IPS-NIHi7 (cell line): ENCODE measurements around the gene SFXN2.
"Not testable (repeated sequence)": the region's sequence is repeated elsewhere in the genome, so short reads cannot be mapped to it uniquely, and the experiment has no call there.

Source experiments
- DNase-seq: peaks from one replicate; pipeline ENCODE4 v3.0.0; 2012; ENCODE audit warnings: mixed read lengths; ENCODE audit errors: extremely low spot score

Gene SFXN2

DNA sequence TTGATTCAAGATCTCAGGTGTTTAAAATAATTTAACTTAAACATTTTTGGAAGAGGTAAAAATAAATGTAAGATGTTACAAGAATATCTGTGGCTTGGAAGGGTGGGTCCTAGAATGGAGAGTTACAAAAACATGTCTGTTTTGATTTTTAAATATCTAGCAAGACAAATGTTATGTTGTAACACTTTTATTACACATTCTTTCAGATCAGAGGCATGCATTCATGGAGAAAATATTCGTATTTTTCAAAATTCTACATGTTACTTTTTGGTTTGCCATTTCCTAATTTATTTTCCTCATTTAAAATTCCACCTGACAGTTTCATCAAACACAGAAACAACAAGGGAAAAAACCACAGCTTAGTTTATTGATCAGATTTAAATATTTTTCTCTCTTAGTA is 39.3 kb downstream of the SFXN2 start:
- no peak for DNase-seq

DNA sequence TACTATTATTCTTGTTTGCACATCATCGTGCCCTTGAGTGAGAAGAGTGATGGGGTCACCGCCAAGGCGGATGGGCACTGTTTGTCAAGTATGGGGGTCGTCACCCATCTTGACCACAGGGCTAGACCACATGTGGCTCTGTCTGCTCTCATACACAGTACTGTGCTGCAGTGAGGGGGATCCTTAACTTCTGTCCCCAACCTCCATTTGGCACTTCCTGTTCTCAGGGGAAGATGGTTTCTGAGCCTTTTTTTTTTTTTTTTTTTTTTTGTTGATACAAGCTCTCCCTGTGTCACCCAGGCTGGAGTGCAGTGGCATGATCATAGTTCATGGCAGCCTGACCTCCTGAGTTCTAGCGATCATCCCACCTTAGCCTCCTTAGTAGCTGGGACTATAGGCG is 42.9 kb downstream of the SFXN2 start:
- no peak for DNase-seq

DNA sequence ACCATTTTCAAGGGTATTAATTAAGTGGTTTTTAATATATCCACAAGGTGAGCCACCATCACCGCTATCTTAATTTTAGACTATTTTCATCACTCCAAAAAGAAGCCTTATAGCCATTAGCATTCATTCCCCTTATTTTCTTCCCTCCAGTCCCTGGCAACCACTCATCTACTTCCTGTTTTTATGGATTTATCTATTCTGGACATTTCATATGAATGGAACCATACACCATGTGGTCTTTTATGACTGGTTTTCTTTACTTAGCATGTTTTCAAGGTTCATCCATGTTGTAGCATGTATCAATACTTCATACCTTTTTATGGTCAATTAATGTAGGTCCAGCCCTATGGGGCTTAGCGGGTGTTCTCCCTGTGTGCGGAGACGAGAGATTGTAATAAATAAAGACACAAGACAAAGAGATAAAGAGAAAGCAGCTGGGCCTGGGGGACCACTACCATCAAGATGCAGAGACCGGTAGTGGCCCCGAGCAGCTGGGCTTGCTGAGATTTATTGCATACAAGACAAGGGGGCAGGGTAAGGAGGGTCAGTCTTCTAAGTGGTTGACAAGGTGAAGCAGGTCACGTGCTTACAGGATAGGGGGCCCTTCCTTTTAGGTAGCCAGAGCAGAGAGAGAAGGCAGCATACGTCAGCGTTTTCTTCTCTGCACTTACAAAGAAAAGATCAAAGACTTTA is 44.0 kb downstream of the SFXN2 start:
- DNase-seq: no peak

DNA sequence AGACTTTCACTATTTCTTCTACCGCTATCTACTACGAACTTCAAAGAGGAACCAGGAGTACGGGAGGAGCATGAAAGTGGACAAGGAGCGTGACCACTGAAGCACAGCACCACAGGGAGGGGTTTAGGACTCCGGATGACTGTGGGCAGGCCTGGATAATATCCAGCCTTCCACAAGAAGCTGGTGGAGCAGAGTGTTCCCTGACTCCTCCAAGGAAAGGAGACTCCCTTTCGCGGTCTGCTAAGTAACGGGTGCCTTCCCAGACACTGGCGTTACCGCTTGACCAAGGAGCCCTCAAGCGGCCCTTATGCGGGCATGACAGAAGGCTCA is 44.5 kb downstream of the SFXN2 start:
- DNase-seq: not testable (repeated sequence)

DNA sequence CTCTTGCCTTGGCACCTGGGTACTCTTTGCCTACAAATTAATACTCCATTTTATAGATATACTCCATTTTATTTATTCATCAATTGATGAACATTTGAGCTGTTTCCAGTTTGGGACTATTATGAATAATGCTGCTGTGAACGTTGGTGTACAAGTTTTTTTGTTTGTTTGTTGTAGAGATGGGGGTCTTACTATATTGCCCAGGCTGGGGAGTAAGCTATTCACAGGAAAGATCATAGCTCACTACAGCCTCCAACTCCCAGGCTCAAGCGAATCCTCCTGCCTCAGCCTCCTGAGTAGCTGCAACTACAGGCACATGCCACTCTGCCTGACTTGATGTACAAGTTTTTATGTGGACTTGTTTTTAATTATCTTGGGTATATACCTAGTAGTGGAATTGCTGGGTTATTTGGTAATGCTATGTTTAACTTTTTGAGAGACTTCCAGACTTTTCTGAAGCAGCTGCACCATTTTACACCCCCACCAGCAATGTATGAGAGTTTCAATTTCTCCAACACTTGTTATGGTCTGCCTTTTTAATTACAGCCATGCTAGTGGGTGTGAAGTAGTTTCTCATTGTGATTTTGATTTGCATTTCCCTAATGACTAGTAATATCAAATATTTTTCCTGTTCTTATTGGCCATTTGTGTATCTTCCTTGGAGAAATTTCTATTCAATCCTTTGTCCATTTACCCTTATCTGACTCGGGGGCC is 45.2 kb downstream of the SFXN2 start:
- no peak for DNase-seq

DNA sequence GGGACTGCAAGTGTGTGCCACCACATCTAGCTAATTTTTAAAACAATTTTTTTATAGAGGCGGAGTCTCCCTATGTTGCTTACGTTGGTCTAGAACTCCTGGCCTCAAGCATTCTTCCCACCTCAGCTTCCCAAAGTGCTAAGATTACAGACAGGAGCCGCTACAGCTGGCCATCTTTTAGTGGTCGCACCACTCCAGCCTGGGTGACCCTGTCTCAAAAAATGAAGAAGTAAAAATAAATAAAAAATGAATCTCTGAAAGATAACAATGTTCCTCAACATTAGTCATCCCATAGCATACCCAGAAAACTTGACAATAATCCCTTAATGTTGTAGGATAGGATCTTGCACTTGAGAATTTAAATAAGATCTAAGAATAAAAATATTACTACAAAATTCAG is 47.5 kb downstream of the SFXN2 start:
- no peak for DNase-seq

DNA sequence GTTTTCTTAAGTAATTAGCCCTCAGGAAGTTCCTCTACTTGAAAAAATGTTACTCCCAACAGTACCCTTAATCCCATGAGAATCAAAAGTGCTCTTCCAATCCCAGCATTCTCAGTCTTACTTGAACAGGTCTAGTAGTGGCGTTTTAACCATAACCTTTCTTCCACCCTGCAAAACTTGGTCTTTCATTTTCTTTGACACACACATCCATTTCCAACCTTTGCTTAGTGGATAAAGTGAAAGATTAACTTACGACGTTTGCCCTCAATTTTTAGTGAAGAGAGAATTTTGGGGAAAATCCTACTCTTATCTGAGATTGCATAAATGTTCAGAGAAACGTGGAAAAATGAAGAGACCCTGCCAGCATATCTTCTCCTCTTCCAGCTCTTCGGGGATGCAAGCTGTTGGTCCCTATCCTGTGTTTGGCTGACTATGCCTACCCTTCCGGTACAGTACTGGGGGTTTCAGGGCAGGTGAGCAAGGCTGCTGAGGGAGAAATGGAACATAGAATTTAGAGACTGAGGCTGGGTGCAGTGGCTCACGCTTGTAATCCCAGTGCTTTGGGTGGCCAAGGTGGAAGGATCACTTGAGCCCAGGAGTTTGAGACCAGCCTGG is 48.1 kb downstream of the SFXN2 start:
- no peak for DNase-seq

DNA sequence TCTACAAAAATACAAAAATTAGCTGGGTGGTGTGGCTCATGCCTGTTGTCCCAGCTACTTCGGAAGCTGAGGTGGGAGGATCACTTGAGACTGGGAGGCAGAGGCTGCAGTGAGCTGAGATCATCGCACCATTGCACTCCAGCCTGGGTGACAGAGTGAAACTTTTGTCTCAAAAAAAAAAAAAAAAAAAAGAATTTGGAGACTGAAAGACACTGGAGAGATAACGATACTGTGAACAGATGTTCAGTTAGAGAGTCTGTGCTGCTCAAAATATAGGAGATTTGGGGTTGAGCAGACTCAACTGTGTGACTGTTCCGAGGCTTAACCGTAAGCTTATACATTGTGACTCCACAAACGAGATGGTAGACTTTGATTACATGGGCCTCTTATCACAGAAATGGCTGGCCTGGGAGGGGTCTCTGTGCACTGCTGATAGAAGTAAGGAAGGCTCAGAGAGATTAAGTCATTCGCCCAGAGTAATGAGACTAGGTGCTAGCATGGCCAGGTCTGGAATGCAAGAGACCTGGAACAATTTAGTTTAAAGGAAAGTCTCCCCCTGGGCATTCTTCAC is 48.7 kb downstream of the SFXN2 start:
- DNase-seq: no peak

DNA sequence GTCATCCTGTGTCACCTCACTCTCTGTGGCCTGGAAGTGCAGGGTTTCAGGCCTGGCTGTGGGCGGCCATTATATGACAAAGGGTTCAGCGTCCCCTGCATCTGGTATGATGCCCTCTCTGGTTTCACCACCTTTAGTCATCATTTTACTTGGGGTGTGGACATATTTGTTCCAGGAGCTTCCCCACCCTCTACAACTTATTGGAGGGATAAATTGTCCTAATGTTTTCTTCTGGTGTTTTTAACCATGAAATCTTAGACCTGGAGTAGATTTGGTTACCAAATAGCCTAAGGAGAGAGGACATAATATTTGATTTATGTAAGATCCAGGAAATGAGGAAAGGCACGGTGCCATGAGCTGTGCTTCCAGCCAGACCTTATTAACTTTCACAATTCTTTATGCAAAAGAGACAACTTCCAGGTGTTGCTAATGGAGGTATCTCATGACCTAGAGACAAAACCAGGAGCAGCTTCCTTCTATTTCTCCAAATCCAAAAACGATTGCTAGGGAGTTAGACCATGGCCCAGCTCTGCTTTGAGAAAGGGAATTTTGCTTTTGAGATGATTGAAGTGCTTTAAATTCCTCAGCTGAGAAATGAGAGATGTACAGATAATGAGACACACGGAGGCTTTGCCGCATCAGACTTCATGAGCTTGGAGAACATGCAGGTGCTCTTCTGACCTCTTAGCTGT is 50.2 kb downstream of the SFXN2 start:
- no peak for DNase-seq

DNA sequence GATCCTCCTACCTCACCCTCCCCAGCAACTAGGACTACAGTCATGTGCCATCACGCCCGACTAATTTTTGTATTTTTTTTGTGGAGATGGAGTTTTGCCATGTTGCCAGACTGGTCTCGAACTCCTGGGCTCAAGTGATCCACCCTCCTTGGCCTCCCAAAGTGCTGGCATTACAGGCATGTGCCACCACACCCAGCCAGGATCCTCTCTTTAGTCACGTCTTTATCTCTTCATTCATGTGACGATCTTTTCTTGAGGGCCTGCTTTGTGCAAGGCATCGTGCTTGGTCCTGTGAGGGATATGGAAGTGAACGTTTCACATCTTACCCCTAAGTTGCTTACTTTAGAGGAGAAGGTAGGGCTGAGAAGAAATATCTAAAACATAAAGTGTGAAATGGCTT is 50.9 kb downstream of the SFXN2 start:
- no peak for DNase-seq

DNA sequence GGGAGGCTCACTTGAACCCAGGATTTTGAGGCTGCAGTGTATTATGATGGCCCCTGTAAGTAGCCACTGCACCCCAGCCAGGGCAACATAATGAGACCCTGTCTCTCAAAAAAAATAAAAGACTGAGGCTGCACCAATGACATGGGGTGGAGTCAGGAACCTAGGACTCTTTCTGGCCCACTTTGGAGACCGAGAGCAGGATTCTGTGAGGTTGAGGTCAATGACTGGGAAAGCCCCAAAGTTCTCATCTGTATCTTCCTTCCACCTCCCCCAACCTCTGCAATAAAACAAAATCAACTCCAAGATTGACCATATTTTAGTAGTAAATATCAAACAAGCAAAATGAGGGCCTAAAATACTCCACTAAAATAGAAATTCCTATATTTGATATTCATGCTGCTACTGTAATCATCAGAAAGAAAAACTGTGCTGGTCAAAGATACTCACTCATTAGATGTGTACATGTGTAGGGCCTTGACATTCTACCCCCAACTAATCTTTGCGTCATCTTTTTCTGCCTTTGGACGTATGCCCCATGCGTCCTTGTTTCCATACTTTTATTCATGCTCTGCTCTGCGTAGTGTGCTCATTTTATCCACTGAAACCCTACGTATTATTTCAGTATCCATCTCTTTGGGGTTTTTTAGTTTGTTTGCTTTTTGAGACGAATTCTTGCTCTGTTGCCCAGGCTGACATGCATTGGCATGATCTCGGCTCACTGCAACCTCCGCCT is 53.2 kb downstream of the SFXN2 start:
- no peak for DNase-seq

DNA sequence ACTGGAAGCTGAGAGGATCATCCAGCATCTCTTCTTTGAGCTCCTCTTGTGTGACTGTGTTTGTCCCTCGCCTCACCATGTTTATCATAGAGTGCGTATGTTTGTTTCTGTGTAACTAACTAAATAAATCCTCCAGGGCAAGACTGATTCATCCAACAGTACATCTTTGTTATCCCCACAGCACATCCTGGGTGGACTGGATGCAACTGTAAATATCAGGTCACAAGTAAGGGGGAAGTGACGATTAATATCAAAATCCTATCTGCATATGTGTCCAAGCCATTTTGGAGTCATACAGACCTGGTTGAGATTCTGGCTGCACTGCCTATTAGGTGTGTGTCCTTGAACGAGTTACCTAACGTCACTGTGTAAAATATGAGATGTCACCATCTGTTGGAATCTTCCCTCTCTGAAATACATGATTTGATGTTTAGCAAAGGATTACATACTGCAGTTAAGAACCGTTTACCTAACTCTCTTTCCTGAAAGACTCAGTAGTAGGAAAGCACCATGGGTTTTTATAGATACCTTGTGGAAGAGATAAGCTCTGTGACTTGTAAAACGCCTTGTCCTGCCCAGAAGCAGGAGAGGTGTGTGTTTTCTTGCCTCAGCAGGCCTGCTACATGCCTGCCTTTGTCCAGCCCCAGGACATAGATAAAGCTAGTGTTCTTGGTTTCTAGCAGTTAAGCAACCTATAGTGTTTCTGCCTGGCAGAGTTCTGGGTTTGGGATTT is 55.1 kb downstream of the SFXN2 start:
- DNase-seq: no peak

DNA sequence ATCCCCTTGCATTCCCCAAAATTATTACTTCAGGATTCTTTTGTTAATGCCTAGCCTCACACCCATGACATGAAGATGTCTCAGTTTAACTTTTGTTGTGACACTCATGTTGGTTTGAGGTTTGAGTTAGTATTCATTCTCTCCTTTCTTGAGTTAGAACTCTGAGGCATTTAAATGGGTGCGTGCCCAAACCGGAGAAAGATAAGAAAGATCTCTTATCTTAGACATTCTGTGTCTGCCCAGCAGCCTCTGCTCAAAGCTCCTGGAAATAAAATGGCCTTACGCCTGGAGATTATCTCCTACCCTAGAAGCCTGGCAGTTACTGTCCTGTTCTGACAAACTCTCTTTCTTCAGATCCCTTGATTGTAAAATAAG is 55.7 kb downstream of the SFXN2 start:
- no peak for DNase-seq

DNA sequence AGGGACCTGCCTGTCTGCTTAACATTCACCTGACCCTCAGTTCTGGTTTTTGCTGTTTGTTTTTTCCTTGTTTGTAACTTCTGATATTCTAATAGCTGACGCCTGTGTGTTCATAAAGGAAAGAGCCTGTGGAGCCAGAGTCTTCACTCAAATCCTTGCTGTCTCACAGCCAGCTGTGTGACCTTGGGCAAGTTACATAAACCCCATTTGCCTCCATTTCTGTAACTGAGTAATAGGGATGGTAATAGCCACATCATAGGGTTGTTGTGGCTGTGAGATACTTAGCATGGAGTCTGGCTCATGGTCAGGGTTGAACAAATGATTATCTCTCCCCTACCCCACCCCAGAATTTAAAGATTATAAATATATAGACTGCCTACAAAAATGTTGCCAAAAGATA is 56.4 kb downstream of the SFXN2 start:
- DNase-seq: no peak

DNA sequence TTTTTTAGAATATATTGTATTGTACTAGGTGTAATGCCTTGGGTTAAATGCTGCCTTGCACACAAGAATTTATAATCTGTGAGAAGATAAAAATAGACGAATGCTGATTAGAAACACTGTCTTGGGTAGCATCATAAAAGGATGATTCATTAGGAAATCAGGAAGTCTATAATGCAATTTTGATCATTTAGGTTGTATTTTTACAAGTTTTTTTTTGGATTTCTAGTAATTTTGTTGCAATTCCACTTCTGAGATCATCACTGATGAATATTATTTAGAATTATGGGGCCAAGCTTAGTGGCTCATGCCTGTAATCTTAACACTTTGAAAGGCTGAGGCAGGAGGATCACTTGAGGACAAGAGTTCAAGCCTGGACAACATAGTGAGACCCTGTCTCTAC is 58.9 kb downstream of the SFXN2 start:
- no peak for DNase-seq

DNA sequence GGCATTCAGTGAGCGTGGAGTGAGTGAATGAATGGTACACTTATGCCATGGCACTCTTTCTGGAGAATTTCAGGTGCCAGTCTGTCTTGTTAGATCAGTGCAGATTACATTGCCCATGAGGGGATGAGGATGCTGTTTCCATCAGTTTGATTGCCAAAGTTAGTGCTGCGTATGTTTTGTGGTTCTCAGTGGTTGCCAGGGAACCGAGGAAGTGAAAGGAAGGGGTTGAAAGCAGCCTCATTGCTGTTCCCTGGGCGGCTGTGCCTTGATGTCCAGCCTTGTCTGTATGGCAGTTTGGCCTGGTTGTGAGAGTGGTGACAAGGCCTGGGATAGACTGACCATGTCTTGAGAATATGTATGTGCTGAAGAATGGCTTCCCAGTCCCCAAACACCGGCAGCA is 59.5 kb downstream of the SFXN2 start:
- no peak for DNase-seq

DNA sequence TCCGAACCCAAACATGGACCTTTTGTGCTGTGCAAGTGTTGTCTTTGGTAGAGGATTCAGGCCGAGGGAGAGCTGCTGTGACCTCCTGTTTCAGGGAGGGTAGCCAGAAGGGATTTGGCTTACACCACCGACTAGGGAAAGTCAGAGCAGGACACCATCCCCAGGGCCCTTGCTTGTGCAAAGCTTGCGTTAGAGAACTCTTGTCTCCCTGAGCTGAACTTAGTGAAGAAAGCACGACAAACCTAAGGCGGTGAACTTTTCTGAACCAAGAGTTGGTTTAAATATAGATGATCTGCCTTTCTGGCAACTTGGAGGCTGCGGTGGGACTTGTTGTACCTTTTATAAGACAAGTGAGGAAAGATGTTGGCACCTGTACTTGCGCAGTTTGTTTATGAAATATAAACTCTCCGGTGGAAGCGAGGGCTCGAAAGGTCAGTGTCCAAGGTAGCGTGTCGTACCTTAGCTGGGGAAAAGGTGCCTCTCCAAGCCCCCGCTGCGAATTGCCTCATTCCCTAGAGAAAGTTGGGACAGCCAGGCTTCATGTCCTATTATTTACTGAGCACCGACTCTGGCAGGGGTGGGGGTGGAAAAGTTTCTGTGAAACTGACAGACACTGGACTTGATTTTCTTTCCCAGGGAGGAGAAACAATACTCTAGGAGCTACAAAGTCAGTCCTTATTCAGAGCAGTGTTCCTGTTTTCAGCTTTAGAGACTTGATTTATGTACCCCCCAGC is 60.9 kb downstream of the SFXN2 start:
- no peak for DNase-seq

DNA sequence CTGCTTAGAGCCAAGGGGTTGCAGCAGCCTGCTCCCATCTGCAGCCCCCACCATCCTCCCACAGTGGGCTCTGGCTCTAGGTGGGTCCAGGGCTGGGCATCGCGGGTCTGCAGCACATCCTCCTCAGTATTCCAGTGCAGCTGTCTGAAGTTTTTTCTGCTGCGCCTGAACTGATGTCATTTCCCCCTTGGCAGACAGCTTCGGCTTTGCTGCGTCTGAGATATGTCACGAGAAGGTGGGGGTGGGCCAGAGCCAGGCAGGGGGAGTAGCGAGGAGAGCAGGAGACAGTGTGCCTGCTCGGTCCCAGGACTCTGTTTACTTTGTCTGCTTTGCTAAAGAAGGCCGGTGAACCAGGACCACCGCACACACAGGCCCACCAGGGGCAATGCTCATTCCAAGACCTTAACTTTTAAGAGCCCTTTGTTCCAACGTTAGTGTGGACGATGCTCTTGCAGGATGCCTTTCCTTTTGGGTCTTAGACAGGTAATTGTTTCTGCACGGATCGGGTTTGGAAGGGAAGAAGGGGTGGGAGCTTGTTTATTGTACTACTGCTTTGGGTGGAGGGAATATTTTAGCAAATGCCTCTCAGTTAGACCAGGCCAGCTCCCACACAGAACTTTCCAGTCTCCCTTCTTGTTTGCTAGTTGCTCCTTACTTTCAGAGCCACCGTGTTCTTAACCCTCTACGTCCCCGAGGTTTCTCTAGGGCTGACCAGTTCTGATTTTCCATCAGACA is 61.7 kb downstream of the SFXN2 start:
- peak; percentile 41 for DNase-seq

DNA sequence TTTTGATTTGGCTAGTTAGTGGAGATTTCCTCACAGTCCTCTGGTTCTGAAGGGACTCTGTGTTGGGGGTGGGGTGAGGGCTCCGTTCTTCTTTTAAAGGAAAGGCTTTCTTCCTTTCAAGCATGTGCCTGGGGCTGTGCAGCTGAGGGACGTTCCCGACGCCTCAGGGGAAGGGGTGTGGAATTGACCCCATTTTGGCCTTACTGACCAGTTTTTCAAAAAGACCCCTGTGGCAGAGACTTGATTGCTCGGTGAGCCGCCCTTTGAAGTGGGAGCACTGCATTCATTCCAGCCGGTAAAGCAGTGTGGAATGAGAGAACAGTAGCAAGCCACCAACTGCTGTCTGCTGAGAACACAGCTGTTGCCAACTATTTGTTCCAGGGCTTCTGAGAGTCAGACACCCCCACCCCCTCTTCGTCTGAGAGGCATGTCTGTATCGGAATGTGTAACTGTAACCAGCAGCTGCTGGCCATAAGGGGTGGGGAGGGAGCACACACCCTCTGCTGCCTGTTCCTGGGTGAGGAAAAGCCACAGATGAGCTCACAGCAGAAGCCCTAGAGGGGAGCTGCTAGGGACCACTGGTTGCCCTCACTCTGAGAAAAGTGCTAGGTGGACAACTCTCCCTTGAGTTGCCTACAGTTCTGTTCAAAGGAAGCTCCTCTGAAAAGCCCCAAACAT is 62.5 kb downstream of the SFXN2 start:
- DNase-seq: peak; percentile 63
